PC-3 (cell line): ENCODE measurements around the gene NEGR1.

Experiments
- EZH2 ChIP-seq: fragments of 300-600 bp; sonication (generic); IDR thresholded peaks from one replicate; pipeline ENCODE4 v1.6.1; 2017; ENCODE audit warnings: antibody characterized with exemption, mild to moderate bottlenecking, low read length; ENCODE audit not compliant: unreplicated experiment
- TF ChIP-seq, protein P1 (sequence below): fragments of 300-600 bp; sonication (generic); conservative IDR thresholded peaks from 2 replicates; pipeline ENCODE4 v1.5.1; 2017; ENCODE audit warnings: antibody characterized with exemption, low read depth, mild to moderate bottlenecking, low read length

DNA sequence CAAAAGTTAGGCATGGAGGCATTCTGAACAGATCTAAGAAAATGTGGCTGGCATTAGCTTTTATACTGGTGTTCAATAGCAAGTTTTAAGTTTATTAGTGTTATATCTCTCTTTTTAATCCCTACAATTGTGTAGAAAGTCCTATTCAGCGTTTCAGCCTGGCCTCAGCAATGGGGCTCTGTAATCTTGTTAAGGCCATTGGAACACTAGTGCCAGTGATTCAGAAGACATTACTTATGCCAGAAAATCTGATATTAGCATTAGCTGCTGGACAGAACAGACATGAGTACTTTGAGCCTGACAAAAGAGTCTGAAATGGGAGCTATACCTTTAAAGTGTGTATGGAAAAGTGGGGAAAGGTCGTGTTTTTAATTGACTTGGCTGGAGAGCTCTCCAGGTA lies 167.0 kb downstream of the NEGR1 start:
- TF ChIP-seq, protein P1, sequence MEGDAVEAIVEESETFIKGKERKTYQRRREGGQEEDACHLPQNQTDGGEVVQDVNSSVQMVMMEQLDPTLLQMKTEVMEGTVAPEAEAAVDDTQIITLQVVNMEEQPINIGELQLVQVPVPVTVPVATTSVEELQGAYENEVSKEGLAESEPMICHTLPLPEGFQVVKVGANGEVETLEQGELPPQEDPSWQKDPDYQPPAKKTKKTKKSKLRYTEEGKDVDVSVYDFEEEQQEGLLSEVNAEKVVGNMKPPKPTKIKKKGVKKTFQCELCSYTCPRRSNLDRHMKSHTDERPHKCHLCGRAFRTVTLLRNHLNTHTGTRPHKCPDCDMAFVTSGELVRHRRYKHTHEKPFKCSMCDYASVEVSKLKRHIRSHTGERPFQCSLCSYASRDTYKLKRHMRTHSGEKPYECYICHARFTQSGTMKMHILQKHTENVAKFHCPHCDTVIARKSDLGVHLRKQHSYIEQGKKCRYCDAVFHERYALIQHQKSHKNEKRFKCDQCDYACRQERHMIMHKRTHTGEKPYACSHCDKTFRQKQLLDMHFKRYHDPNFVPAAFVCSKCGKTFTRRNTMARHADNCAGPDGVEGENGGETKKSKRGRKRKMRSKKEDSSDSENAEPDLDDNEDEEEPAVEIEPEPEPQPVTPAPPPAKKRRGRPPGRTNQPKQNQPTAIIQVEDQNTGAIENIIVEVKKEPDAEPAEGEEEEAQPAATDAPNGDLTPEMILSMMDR = no peak
- TF ChIP-seq EZH2 = no peak
